NCI-H2227 (cell line): ENCODE results near the gene RHD.
"Not testable (repeated sequence)": the region's sequence is repeated elsewhere in the genome, so short reads cannot be mapped to it uniquely, and the experiment has no call there.

Source experiments
- DNase-seq: peaks from one replicate; lab custom pipeline; 2025; ENCODE audit not compliant: unreplicated experiment; lab: John Stamatoyannopoulos, UW

RHD gene

GRCh38 chr1:25347556-25347955 is 75.2 kb downstream of the RHD start:
- no peak for DNase-seq

- no peak for DNase-seq
Measured at GRCh38 chr1:25349606-25350005, 77.3 kb downstream of the RHD start.

DNA sequence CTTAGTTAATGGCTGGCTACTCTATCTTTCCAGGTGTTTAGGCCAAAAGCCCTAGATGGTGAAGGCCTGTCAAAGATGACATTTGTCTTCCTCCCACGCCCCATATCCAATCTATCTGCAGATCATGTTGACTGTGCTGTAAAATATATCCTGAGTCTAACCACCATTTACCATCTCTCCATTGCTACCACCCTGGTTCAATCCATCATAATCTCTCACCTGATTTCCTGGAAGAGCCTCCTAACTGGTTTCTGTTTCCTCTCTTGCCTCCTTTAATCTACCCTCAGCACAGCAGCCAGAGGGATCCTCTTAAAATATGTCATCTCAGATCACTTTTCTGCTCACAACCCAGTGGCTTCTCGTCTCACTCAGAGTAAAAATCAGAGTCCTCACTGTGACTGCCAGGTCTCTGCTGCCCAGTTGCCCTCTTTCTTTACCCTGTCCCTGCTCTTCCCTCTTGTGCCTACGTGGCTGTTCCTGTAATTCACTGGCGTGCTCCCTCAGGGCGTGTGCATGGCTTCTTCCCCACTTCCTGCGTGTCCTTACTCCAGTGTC is 83.6 kb downstream of the RHD start:
- DNase-seq: no peak

- DNase-seq: no peak
Measured at GRCh38 chr1:25356441-25356840, 84.1 kb downstream of the RHD start.

DNA sequence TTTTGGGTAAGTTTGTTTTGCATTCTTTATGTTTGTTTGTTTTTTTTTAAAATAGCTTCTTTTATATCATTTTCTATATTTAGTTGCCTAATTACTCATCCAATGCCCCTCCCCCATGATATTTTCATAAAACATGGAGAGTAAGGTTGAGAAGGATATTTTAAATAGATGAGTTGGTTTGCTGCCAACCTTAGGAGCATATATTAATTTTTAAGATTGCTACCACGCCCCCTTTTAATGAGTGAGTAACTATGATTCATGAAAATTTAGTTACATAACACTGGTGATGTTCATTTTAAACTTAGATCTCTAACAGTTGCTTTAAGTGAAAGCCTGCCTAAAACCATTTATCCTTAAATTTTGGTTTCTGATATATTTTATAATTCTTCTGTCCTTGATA is 84.5 kb downstream of the RHD start:
- DNase-seq: no peak

DNA sequence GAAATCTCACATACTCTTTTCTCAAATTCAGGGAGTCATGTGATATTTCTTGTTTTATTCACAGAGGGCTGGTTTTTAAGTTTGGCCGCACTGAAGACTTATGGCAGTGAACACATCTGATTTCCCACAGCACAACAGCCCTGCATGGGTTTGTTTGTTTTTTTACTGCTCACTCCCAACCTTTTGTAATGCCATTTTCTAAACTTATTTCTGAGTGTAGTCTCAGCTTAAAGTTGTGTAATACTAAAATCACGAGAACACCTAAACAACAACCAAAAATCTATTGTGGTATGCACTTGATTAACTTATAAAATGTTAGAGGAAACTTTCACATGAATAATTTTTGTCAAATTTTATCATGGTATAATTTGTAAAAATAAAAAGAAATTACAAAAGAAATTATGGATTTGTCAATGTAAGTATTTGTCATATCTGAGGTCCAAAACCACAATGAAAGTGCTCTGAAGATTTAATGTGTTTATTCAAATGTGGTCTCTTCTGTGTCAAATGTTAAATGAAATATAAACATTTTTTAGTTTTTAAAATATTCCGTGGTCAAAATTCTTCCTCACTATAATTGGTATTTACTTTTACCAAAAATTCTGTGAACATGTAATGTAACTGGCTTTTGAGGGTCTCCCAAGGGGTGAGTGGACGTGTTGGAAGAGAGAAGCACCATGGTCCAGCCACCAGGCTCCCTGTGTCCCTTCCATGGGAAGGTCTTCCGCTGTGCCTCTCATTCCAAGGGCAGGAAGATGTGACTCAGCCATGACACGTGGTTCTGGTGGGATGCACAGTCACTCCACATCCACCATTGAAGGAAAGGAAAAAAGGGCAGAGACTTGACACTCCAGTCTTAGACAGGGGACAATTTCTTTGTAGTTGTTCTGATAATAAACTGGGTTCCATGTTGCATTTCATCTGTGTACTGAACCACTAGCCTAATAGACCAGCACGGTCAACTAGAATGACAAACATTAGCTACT is 88.6 kb downstream of the RHD start:
- no peak for DNase-seq

- no peak for DNase-seq
Measured at GRCh38 chr1:25361901-25362300, 89.6 kb downstream of the RHD start.

GRCh38 chr1:25362634-25363559 is 90.6 kb downstream of the RHD start:
- DNase-seq: not testable (repeated sequence)

- no peak for DNase-seq
Measured at GRCh38 chr1:25369241-25369640, 96.9 kb downstream of the RHD start.

DNA sequence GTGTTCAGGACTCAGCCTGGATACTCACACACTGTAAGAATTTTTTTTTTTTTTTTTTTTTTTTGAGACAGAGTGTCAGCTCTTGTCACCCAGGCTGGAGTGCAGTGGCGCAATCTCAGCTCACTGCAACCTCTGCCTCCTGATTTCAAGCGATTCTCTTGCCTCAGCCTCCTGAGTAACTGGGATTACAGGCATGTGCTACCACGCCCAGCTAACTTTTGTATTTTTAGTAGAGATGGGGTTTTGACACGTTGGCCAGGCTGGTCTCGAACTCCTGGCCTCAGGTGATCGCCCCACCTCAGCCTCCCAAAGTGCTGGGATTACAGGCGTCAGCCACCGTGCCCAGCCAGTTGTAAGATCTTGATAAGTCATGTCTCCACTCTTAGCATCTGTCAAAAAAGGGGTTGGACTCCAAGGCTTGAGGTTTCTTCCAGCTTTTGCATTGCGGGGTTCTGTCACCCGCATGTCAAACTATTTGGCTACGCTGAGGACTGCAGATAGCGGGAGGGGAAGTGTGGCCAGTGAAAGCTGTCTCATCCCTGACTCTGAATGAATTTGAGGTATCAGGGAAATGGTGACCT is 97.5 kb downstream of the RHD start:
- not testable (repeated sequence) for DNase-seq

DNA sequence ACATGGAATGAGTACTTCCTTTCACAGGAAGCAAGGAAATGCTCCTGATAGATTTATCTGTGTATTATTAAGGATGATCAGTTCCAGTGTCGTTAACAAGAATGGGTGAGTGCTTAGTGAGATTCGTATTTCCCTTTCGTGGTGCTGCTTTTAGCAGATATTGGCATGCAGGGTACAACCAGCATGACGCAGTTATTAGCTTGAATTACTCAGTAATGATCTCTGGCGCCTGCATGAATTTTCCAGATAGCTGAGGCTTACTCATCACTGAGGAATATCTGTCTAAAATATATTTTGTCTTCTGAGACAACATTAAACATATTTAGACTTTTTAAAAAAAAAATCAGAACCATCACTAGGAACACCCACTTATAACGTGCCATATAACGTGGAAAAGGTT is 99.4 kb downstream of the RHD start:
- DNase-seq: not testable (repeated sequence)

DNA sequence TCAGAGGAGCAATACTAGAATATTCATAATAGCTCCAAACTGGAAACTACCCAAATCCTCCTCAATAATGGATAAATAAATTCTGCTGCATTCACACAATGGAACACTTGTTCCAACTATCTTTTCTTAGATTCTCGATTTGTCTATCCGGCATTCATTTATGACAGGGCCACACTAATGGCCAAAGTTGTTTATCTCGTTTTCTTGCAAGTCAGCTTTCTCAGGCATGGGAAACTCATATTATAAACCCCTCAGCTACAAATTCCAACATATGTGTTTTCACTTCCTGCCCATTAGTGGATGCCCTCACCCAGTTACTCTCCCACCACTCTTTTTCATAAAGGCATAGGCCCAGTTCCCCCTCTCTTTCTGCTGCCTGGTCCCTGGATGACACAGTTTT is 106.1 kb downstream of the RHD start:
- not testable (repeated sequence) for DNase-seq
